Lower lobe of right lung (tissue), 2 donors: ENCODE measurements around the gene SRPK2. TPM values are rescaled to one million over a fixed set of nuclear protein-coding genes. Genes with fewer than 3 reads are reported as not detected.
"Not testable (repeated sequence)": the region's sequence is repeated elsewhere in the genome, so short reads cannot be mapped to it uniquely, and the experiment has no call there.

ENCODE experiments used
- ATAC-seq, 2 donors: fragments of 200-7000 bp; cut with Tn5 transposase; one replicate each; pipeline ENCODE4 v1.9.1; 2020 to 2022; ENCODE audit warnings: mild to moderate bottlenecking in 2 of 2, moderate library complexity in 2 of 2
- DNase-seq: peaks from one replicate; pipeline ENCODE4 v3.0.0-alpha.2; 2020
- H3K27ac ChIP-seq: fragments of 200-600 bp; one replicate; pipeline ENCODE4 v1.8.0; 2022
- H3K27me3 ChIP-seq: fragments of 200-600 bp; one replicate; pipeline ENCODE4 v1.8.0; 2022; ENCODE audit warnings: low read depth
- H3K36me3 ChIP-seq: fragments of 200-600 bp; one replicate; pipeline ENCODE4 v1.8.0; 2022; ENCODE audit warnings: mild to moderate bottlenecking
- H3K4me1 ChIP-seq: fragments of 200-600 bp; one replicate; pipeline ENCODE4 v1.8.0; 2022
- H3K4me3 ChIP-seq: fragments of 200-600 bp; one replicate; pipeline ENCODE4 v1.8.0; 2022; ENCODE audit warnings: mild to moderate bottlenecking
- H3K9me3 ChIP-seq: fragments of 200-600 bp; one replicate; pipeline ENCODE4 v1.8.0; 2022
- intact Hi-C: fragments of 100-400 bp; cut with DNase I; formaldehyde crosslinking; loops from one replicate; pipeline ENCODE4 v1.11.0; 2022
- total RNA-seq: library from RNA; stranded (reverse); fragmentation: NEBNext Ultra II Directional; extraction: Animal tissue kit (Norgen Biotek cat#: 25700); gene quantifications from one replicate; pipeline ENCODE4 v1.2.1, GENCODE V29; 2021
- TF ChIP-seq, protein P1 (sequence below): fragments of 200-600 bp; IDR thresholded peaks from one replicate; pipeline ENCODE4 v1.8.0; 2022; ENCODE audit warnings: antibody characterized with exemption, mild to moderate bottlenecking
- donor health status: DM: no; HTN: yes; CAD: no; lungs with severe emphysema.

Gene SRPK2
- total RNA-seq, 1 donor from 2014 or later = 43.2 TPM

DNA sequence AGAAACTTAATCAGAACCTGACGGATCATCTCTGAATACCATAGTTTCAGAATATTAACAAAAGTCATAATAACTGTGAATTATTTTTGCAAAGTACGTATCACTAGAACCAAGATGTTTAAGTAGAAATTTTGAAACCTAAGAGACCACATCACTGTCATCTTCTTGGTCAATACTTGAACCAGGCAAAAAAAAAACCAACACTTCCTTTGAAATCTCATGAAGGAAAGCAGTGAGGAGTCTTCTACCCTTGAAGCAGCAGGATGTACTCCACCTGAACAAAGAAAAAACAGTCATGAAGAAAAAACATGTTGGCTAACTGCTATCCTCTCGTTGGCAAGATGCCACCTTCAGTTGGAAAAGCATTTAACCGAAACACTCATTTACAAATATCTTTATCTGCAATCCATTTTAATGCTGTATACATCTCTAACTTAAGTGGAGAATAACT is 82.4 kb downstream of the SRPK2 start:
- ATAC-seq (no peak), DNase-seq (no peak)
- Histone ChIP-seq H3K27me3 (no peaks in the 10 kb centered on the region), H3K4me3 (no peak overlapping the region), H3K36me3 (no peaks in the 10 kb centered on the region), H3K27ac (no peak overlapping the region), H3K9me3 (no peaks in the 10 kb centered on the region), H3K4me1 (no peaks in the 10 kb centered on the region)
- intact Hi-C loops = no loop called here
- TF ChIP-seq, protein P1, sequence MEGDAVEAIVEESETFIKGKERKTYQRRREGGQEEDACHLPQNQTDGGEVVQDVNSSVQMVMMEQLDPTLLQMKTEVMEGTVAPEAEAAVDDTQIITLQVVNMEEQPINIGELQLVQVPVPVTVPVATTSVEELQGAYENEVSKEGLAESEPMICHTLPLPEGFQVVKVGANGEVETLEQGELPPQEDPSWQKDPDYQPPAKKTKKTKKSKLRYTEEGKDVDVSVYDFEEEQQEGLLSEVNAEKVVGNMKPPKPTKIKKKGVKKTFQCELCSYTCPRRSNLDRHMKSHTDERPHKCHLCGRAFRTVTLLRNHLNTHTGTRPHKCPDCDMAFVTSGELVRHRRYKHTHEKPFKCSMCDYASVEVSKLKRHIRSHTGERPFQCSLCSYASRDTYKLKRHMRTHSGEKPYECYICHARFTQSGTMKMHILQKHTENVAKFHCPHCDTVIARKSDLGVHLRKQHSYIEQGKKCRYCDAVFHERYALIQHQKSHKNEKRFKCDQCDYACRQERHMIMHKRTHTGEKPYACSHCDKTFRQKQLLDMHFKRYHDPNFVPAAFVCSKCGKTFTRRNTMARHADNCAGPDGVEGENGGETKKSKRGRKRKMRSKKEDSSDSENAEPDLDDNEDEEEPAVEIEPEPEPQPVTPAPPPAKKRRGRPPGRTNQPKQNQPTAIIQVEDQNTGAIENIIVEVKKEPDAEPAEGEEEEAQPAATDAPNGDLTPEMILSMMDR = no peak

DNA sequence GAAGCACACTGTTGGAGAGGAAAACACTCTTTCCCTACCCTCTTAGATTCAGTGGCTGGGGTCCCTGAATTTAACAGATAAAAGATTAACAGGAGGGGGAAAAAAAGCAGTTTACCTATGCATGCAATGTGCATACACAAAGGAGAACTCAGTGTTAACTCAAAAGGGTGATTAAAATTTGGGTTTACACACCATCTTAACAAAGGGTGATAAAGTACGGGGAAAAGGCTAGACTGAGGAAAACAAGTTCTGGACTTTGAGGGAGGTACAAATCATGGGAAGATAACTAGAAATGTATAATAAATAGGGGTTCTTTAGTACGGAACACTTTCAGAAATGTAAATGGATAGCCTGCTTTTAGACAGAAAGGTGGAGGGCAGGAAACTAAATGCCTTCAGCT is 83.1 kb downstream of the SRPK2 start:
- no peak for ATAC-seq
- Histone ChIP-seq H3K27ac (no peak overlapping the region), H3K4me3 (no peak overlapping the region), H3K36me3 (no peaks in the 10 kb centered on the region), H3K9me3 (no peaks in the 10 kb centered on the region), H3K4me1 (no peaks in the 10 kb centered on the region), H3K27me3 (no peaks in the 10 kb centered on the region)
- TF ChIP-seq, protein P1 = no peak
- intact Hi-C loops = no loop called here
- DNase-seq = no peak

DNA sequence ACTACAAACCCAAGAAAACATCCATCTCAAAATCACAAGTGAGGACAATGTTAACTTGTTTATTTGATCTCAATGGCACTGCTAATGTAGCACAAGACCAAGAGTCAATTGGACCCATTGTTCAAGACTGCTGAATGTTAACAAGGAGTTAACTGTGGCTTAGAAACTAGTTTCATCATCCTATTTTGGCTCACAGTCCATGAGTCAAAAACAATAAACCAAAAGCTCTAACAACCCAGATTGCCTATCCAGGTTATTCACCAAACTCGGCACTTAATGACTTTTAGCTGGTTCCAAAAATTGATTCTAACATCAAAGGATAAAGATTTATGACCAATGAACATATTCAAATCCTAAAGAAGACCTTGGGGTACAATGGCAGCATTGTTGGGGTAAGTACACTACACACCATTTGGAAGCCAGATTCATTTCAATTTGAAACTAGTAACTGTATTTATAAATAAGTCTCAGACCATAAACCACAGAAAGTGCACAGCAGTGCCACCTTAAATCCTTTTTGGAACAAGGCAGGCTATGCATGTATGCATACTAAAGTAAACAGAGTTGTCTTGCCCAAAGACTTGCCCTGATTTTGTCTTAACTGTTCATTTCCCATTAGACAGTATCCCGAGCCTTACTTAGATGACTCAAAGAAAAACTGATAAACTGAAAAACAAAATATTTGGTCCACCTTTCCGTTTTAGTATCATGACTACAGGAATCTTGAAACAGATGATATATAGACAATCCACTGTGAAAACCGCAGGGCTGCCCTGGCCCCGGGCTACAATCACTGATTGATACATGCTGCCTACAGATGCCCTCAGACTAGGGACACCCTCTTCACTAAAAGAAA is 84.5 kb downstream of the SRPK2 start:
- Histone ChIP-seq H3K27ac (no peak overlapping the region), H3K4me3 (no peak overlapping the region), H3K4me1 (no peaks in the 10 kb centered on the region), H3K27me3 (no peaks in the 10 kb centered on the region), H3K36me3 (no peaks in the 10 kb centered on the region), H3K9me3 (no peaks in the 10 kb centered on the region)
- intact Hi-C loops = no loop called here
- DNase-seq = no peak
- TF ChIP-seq, protein P1 = no peak
- no peak for ATAC-seq

DNA sequence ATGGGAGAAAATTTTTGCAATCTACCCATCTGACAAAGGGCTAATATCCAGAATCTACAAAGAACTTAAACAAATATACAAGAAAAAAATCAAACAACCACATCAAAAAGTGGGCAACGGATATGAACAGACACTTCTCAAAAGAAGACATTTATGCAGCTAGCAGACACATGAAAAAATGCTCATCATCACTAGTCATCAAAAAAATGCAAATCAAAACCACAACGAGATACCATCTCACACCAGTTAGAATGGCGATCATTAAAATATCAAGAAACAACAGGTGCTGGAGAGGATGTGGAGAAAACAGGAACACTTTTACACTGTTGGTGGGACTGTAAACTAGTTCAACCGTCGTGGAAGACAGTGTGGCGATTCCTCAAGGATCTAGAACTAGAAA is 88.1 kb downstream of the SRPK2 start:
- intact Hi-C loops, ATAC-seq, H3K4me3 ChIP-seq, H3K27ac ChIP-seq, H3K36me3 ChIP-seq, H3K9me3 ChIP-seq, DNase-seq, H3K27me3 ChIP-seq: not testable (repeated sequence)
- peaks cover 11% of the 10 kb centered on the region for H3K4me1 ChIP-seq

DNA sequence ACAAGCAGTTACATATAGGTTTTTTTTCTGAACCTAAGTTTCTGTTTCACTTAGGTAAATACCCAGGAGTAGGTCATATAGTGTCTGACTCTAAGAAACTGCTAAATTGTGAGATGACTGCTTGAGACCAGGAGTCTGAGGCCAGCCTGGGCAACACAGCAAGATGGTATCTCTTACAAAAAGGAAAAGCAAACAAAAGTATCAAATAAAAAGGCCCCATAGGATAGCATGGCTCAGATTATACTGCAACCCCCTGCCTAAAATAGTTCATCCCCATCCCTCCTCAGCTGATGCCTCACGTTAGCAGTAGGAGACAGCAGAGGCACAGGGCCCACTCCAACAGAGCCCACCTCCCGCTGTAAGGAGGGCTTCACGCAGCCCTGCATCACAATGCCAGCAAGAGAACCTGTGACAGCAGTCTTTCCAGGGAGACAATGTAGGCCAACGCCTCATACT is 90.3 kb downstream of the SRPK2 start:
- Histone ChIP-seq H3K9me3 (no peaks in the 10 kb centered on the region), H3K36me3 (no peaks in the 10 kb centered on the region), H3K27ac (no peak overlapping the region), H3K4me3 (no peak overlapping the region), H3K27me3 (no peaks in the 10 kb centered on the region), H3K4me1 (peaks cover 12% of the 10 kb centered on the region)
- DNase-seq (no peak), ATAC-seq (no peak)
- intact Hi-C loops = no loop called here
- TF ChIP-seq, protein P1 = no peak

DNA sequence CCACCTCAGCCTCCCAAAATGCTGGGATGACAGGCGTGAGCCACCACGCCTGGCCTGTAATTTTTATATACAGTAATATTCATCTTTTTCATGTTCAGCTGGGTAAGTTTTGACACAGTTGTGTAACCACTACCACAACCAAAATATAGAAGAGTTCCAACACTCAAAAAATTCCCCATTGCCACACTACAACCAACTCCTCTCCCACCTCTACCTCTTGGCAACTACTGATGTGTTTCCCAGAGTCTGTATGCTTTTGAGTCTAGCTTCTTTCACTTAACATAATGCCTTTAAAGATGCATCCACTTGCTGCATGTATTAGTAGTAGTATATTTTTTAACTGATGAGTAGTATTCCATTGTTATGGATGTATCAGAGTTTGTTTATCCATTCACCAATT is 90.7 kb downstream of the SRPK2 start:
- H3K9me3 ChIP-seq = no peaks in the 10 kb centered on the region
- TF ChIP-seq, protein P1 = no peak
- DNase-seq (no peak), ATAC-seq (no peak)
- no peaks in the 10 kb centered on the region for H3K36me3 ChIP-seq
- no peak overlapping the region for H3K4me3 ChIP-seq
- H3K27ac ChIP-seq = no peak overlapping the region
- intact Hi-C loops = no loop called here
- H3K4me1 ChIP-seq = peaks cover 12% of the 10 kb centered on the region
- no peaks in the 10 kb centered on the region for H3K27me3 ChIP-seq
